Head of caudate nucleus (tissue), 42 donors: Measurements from ENCODE around the gene MAGEA6.
"Not testable (repeated sequence)": the region's sequence is repeated elsewhere in the genome, so short reads cannot be mapped to it uniquely, and the experiment has no call there.

Experiments
- DNase-seq, 42 donors: peaks; one replicate each; pipeline versions ENCODE4 v3.0.0 to v3.0.0-alpha.2; 2020 to 2021; ENCODE audit warnings: mixed read lengths in 7 of 42
- intact Hi-C: fragments of 100-400 bp; cut with DNase I; formaldehyde crosslinking; loops from one replicate; pipeline ENCODE4 v1.15.0; 2022

MAGEA6 gene, protein sequence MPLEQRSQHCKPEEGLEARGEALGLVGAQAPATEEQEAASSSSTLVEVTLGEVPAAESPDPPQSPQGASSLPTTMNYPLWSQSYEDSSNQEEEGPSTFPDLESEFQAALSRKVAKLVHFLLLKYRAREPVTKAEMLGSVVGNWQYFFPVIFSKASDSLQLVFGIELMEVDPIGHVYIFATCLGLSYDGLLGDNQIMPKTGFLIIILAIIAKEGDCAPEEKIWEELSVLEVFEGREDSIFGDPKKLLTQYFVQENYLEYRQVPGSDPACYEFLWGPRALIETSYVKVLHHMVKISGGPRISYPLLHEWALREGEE

DNA sequence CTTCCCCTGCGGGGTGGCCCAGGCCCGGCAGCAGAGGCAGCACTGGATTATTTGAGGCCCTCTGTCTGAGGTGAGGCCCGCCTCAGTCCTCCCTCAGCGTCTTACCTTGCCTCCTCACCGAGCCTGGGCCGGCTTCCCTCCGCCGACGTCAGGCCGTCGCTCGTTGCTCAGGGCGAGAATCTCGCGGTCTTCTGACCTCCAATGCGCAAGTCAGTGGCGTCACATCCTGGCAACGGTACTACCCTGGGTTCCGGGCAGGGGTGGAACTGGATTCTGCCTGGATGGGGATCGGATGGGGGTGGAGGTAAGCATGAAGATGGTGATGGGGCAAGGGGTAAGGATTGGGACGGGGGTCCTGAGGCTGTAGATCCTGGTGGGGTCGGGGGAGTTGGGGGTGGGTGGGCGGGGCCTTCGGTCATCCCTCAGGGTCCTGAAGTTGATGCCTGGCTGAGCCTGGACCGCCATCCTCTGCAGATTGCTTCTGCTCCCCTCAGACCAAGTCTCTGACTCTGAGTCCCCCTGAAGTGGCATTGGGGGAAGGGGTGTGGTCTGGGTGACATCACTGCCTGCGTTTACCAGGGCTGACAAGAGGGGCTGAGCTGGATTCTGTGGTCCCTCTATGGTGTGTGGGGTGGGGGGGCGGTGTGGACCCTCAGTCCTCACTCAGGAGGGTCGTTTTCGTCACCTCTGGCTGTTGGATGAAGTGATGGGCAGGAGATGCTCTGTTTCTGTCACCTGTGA lies at the start of gene MAGEA6:
Gene MAGEA6 (minus strand): TSS at position 141 of the 741 bp plus-strand sequence. CDS start 2,039 bp downstream, outside the sequence.
- DNase-seq, intact Hi-C loops: not testable (repeated sequence)

DNA sequence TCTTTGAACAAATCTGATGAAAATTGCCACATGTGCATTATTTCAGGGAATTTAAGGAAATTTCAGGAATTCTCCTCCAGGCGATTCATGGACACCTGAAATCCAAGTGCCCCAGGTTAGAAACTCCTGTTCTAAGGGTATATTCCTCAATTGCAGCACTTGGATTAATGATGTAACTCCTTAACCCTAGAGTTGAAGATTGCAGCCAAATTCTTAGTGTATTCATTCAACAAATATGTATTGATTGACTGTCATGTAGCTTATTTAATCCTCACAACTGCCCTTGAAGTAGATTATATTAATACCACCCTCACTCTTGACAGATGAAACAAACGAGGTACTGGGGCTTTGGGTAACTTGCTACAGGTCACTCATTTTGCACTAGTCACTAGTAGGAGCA lies 49.8 kb upstream of the MAGEA6 start:
- intact Hi-C loops = loop anchor here (10.0 kb wide), 1 partner anchor 1064 kb away; no protein-coding TSS in a partner anchor
- DNase-seq = no peak

DNA sequence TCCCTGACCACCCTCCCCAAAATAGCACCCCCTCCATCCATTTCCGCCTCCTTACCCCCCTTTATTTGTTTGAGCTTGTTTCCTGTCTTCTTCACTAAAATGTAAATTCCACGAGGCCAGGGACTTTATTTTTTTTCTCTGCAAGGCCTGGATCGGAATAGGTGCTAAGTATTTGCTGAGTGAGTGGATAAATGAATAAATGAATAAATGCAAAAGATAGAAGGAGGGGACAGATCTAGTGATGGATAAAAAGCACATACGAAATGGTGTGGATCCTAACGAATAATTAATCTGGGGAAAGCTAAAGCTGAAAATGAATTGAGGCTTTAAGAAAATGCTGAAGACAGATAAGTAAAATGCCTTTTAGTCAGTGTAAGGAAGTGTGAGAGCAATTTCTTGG lies 48.9 kb upstream of the MAGEA6 start:
- DNase-seq = no peak
- intact Hi-C loops = loop anchor here (10.0 kb wide), 1 partner anchor 1064 kb away; no protein-coding TSS in a partner anchor

DNA sequence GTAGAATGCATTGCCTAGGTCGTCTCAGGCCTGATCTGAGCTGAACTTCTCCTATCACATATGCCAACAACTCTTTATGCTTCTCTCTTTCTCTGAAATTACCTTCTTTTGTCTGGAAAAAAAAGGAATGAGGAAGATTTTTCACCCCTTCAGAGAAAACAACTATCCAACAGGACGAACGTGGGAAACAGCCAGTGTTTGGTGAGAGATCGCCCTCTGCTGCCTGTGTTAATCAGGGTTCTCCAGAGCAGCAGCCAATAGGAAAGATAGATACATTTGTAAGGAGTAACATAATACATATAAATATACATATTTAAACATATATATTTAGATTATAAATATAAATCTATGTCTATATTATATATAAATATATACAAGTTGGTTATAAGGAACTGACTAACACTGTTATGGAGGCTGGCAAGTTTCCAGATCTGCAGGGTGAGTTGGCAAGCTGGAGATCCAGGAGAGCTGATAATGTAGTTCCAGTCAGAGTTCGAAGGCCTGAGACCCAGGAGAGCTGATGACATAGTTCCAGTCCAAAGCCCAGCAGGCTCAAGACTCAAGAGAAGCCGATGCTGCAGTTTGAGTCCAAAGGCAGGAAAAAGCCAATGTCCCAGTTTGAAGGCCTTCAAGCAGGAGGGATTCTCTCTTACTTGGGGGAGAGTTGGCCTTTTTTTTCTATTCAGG lies 47.7 kb upstream of the MAGEA6 start:
- intact Hi-C loops = loop anchor here (10.0 kb wide), 1 partner anchor 1062 kb away; no protein-coding TSS in a partner anchor
- peak in 41 of 42 donors; percentile 17 to 74 (median 53) for DNase-seq

DNA sequence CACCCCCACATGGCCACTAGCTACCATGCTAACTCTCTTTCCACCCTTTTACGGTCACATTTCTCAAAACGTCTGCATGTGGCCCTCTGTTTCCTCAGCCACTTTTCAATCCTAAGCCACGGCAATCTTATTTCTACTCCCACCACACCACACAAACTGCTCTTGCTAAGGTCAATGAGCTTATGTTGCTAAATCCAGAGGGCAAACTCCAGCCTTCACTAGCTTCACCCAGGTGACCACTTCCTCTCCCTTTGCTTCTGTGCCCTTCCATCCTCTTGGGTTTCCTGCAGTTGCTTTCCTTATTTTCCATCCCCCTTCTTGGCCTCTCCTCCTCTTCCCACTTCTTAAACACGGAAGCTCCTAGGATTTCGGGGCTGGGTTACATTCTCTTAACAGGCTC lies 44.6 kb upstream of the MAGEA6 start:
- no peak for DNase-seq
- intact Hi-C loops = loop anchor here (10.0 kb wide), 1 partner anchor 1059 kb away; no protein-coding TSS in a partner anchor

DNA sequence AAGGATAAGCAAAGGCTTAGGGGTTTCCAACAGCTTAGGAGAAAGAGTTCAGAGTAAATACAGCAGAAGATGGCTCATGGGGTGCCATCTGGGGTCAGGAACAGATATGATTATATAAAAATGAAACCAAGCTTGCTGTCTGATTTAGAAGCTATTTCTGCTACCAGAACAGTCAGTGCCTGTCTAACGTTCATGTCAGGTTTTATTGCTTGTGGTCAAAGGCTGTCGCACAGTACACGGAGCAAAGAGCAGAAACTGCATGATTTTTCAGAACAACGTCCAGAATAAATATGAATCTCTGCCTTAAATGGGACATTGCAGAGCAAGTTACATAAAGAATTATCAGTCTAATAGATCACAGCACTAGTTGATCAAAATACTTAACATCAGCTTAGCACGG lies 43.7 kb upstream of the MAGEA6 start:
- intact Hi-C loops = loop anchor here (10.0 kb wide), 1 partner anchor 1058 kb away; no protein-coding TSS in a partner anchor
- no peak for DNase-seq

DNA sequence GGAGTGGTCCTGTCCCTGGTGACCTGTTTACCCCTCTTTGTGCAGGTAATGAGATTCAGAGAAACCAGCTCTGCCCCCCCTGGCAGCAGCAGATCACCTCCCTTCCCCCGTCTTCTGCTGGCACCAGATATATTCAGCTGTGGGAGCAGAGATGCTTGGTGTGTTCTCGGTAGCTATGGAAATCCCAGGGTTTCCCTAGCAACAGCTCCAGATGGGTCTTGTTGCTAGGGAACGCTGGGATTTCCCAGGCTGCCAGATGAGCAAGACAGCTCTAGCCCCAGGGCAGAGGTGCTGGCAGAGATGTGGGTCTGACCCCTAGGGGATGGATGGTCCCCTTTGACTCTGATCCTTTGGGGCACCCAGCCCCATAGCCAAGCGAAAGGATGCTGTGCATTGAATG lies 40.9 kb upstream of the MAGEA6 start:
- peak in 41 of 42 donors; percentile 18 to 74 (median 46) for DNase-seq
- intact Hi-C loops = loop anchor here (10.0 kb wide), 1 partner anchor 1056 kb away; no protein-coding TSS in a partner anchor

DNA sequence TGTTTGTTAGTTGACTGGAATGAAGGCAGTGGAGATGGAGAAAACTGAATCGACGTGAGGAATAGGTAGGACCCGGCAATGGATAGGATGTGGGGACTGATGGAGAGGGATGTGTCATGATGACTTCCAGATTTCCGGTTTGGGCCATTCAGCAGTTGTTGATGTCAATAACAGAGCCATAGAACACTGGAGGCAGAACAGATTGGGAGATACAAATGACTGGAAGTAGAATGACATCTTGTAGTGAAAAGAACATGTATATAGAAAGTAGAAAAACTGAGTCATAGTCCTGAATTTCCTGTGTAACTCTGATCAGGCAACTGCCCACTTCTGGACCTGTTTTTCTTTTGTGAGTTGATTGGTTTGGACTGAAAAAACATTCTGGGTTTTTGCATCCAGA lies 36.5 kb upstream of the MAGEA6 start:
- intact Hi-C loops = no loop called here
- no peak for DNase-seq

DNA sequence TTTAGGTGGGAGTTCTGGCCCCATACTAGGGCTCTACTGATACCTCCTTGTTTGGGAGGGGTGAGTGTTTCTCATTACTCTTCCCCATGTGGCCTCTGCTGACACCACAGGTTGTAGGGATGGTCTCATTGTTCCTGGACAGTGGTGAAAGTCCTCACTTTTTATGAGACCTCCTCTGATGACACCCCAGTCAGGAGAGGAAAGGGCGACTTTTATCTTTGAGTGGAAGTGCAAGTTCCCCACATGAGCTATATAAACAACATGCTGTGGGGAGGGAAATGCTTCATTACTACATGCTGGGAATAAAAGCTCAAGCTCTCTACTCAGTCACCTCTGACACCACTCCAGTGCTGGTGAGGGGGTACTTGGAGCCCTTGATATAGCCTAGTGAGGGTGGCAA lies 29.5 kb upstream of the MAGEA6 start:
- DNase-seq = no peak
- intact Hi-C loops = no loop called here

DNA sequence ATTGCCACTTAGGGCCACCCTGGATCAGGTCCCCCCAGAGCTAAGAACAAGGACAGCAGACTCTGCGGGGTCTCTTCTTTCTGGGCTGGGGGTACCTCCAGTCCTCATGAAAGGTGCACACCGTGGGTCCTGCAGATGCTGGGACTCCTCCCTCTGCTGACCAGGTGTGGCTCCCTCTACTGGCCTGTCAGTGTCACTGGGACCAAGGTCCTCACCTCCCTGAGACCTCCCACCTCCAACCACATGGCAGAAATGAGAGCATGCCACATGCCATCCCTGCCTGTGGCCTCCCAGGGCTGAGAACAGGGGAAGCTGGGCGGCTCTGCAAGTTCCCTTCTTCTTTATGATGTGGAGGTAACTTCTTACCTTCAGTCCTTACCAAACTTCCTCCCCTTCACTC lies 17.6 kb upstream of the MAGEA6 start:
- DNase-seq, intact Hi-C loops: not testable (repeated sequence)

DNA sequence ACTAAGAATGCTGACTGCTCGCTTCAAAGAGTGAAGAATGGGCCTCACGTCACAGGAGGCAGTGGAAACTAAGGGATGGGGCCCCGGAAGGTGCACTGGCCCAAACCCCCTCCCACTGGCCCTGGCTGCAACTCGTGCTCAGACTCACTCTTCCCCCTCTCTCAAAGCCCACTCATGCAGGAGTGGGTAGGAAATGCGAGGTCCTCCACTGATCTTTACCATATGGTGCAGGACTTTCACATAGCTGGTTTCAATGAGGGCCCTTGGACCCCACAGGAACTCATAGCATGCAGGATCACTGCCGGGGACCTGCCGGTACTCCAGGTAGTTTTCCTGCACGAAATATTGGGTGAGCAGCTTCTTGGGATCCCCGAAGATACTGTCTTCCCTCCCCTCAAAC lies 2.9 kb downstream of the MAGEA6 start:
- DNase-seq = peak in 1 of 42 donors; percentile 2
- intact Hi-C loops = not testable (repeated sequence)

DNA sequence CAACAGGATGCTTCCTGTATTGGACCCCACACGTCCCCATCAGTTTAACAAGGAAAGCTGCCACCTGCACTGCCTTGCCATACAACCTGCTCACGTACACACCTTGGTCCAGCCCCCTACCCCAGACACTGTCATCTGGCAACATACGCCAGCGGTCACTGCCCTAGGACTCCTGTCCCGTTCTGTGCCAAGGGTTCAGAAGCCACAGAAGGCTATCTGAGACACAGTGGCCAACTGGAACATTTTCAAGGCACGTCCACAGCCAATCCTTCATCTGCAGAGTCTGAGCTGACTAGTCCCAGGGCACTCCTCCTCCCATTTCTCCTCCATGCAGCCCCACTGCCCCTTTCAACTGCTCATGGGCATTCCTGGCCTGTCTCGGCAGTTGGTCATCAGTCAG lies 7.9 kb downstream of the MAGEA6 start:
- DNase-seq, intact Hi-C loops: not testable (repeated sequence)

DNA sequence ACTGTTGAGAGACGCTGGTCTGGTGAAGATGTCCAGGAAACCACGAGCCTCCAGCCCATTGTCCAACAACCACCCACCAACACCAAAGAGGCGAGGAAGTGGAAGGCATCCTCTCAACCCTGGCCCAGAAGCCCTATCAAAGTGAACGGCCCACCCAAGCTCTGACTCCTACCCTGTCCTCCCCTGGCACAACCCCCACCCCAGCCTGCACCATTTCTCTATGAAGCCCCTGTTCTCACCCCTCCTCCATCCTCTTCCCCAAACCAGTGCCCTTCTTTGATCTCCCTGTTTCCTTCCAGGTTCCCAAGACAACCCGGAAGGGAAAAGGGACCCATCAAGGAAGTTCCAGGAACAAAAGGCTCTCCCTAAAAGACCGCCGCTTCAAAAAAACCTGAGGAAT lies 9.9 kb downstream of the MAGEA6 start:
- DNase-seq, intact Hi-C loops: not testable (repeated sequence)

DNA sequence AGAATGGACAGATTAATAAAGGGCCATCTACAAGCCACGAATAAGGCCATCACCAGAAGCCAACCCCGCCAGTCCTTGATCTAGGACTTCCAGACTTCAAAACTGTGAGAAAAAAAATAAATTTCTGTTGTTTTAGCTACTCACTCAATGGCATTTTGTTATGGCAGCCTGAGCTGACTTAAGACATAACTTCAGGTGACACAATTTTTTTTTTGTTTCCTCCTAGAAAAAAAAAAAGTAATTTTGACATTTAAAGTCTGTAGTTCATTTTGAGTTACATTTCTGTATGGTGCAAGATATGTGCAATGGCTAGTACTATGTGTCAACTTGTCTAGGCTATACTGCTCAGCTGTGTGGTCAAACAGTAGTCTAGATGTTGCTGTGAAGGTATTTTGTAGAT lies 10.6 kb downstream of the MAGEA6 start, which contains the start of gene CSAG3:
Gene CSAG3 (plus strand): TSS at position 301 of the 400 bp plus-strand sequence.
- intact Hi-C loops, DNase-seq: not testable (repeated sequence)

DNA sequence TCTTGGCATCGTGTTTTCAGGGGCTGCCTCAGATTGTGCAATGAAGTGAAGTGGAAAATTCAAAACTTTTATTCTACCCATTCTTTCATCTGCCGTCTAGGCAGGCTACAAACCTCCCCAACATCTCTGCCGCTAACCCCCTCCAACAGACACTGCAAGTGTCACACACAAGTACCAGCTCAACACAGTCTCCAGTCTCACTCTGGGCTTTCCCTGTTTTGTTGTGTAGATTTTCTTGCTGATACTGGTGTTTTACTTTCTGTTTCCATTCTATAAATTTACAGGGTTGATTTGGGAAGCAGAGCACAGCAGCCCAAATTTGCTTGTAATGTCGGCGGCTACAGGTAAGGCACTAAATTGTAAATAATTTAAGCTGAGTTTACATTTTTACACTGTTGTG lies 14.6 kb downstream of the MAGEA6 start:
- intact Hi-C loops, DNase-seq: not testable (repeated sequence)

DNA sequence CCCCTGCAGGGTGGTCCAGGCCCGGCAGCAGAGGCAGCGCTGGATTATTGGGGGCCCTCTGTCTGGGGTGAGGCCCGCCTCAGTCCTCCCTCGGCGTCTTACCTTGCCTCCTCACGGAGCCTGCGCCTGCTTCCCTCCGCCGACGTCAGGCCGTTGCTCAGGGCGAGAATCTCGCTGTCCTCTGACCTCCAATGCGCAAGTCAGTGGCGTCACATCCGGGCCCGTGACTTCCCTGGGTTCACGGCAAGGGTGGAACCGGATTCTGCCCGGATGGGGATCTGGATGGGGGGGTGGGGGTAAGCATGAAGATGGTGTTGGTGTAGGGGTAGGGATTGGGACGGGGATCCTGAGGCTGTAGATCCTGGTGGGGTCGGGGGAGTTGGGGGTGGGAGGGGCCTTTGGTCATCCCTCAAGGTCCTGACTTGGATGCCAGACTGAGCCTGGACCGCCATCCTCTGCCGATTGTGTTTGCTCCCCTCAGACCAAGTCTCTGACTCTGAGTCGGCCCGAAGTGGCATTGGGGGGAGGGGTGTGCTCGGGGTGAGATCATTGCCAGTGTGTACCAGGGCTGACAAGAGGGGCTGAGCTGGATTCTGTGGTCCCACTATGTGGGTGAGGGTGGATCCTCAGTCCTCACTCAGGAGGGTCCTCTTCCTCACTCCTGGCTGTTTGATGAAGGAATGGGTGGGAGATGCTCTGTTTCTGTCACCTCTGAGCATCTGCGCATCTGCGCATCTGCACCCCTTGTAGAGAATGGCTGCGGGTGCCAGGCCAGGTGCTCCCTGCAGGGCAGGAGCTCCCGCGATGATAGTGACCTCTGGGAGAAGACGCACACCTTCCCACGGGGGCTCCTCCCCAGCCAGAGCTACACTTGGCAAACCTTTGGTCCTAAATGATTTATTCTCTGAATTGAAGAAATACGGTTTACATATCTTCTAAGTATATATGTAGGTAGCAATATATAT lies 15.5 kb downstream of the MAGEA6 start, which contains the start of gene MAGEA2:
Gene MAGEA2 (minus strand): TSS at position 157 of the 965 bp plus-strand sequence. CDS start 2,479 bp downstream, outside the sequence.
- DNase-seq, intact Hi-C loops: not testable (repeated sequence)

DNA sequence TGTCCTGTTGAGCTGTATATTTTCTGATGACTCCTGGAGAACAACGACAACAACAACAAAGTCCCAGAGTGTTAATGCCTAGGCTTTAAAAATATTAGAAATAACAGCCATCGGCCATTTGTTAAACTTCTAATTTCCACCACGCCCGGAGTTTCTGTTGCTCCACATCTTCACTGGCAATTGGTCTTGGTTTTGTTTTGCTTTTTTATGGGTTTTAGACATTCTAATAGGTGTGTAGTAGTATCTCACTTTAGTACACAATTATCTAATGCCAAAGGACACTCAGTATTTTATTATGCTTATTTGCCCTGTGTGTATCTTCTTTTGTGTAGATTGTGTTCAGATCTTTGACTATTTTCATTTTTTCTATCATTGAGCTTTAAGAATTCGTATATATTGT lies 30.9 kb downstream of the MAGEA6 start:
- no peak for DNase-seq
- intact Hi-C loops = no loop called here

DNA sequence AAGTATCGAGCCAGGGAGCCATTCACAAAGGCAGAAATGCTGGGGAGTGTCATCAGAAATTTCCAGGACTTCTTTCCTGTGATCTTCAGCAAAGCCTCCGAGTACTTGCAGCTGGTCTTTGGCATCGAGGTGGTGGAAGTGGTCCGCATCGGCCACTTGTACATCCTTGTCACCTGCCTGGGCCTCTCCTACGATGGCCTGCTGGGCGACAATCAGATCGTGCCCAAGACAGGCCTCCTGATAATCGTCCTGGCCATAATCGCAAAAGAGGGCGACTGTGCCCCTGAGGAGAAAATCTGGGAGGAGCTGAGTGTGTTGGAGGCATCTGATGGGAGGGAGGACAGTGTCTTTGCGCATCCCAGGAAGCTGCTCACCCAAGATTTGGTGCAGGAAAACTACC lies 33.0 kb downstream of the MAGEA6 start:
- intact Hi-C loops = not testable (repeated sequence)

More for the DNA sequence above, 33.0 kb downstream of the MAGEA6 start:
- DNase-seq = peak in 1 of 42 donors; percentile 8
